Mesenteric fat pad (tissue), 1 donor: ENCODE results near the gene TBC1D23. TPM values are rescaled to one million over a fixed set of nuclear protein-coding genes. Genes with fewer than 3 reads are reported as not detected.
"Not testable (repeated sequence)": the region's sequence is repeated elsewhere in the genome, so short reads cannot be mapped to it uniquely, and the experiment has no call there.

Experiments used
- DNase-seq: peaks from one replicate; pipeline ENCODE4 v3.0.0-alpha.2; 2020; ENCODE audit warnings: low spot score
- total RNA-seq: library from RNA; stranded (reverse); fragmentation: NEBNext Ultra II Directional; extraction: Animal tissue kit (Norgen Biotek cat#: 25700); gene quantifications from one replicate; pipeline ENCODE4 v1.2.1, GENCODE V29; 2021
- donor health status: DM: yes; HTN: yes; CAD: no.

TBC1D23 gene
- total RNA-seq, 1 donor from 2014 or later = 42.0 TPM

- no peak for DNase-seq
Observed at GRCh38 chr3:100297784-100298183, 37.0 kb downstream of the TBC1D23 start.

- no peak for DNase-seq
Observed at GRCh38 chr3:100299016-100299415, 38.2 kb downstream of the TBC1D23 start.

GRCh38 chr3:100306695-100307094 is 45.9 kb downstream of the TBC1D23 start:
- no peak for DNase-seq

GRCh38 chr3:100310355-100310965 is 49.7 kb downstream of the TBC1D23 start:
- no peak for DNase-seq

GRCh38 chr3:100311011-100311410 is 50.2 kb downstream of the TBC1D23 start:
- no peak for DNase-seq

GRCh38 chr3:100316641-100317069 is 55.9 kb downstream of the TBC1D23 start:
- DNase-seq = no peak

GRCh38 chr3:100317912-100318311 is 57.1 kb downstream of the TBC1D23 start:
- no peak for DNase-seq

GRCh38 chr3:100319951-100320350 is 59.2 kb downstream of the TBC1D23 start:
- DNase-seq = no peak

GRCh38 chr3:100324044-100324443 is 63.3 kb downstream of the TBC1D23 start:
- DNase-seq = no peak

- no peak for DNase-seq
Observed at GRCh38 chr3:100325827-100326226, 65.0 kb downstream of the TBC1D23 start.

GRCh38 chr3:100327377-100327776 is 66.6 kb downstream of the TBC1D23 start:
- not testable (repeated sequence) for DNase-seq

GRCh38 chr3:100329800-100330489 is 69.2 kb downstream of the TBC1D23 start:
- DNase-seq = no peak

- no peak for DNase-seq
Observed at GRCh38 chr3:100330651-100331050, 69.9 kb downstream of the TBC1D23 start.

- no peak for DNase-seq
Observed at GRCh38 chr3:100331660-100332059, 70.9 kb downstream of the TBC1D23 start.

- no peak for DNase-seq
Observed at GRCh38 chr3:100333051-100333450, 72.3 kb downstream of the TBC1D23 start.

- DNase-seq = no peak
Observed at GRCh38 chr3:100333970-100334487, 73.2 kb downstream of the TBC1D23 start.

- peak; percentile 93 for DNase-seq
Observed at GRCh38 chr3:100334488-100335351, 73.9 kb downstream of the TBC1D23 start, which contains the start of gene NIT2. NIT2 (plus strand) TSS chr3:100334757; CDS start chr3:100334792, 35 bp downstream.

- no peak for DNase-seq
Observed at GRCh38 chr3:100335434-100335833, 74.6 kb downstream of the TBC1D23 start.

GRCh38 chr3:100336229-100336628 is 75.4 kb downstream of the TBC1D23 start:
- not testable (repeated sequence) for DNase-seq

GRCh38 chr3:100338911-100339310 is 78.1 kb downstream of the TBC1D23 start:
- DNase-seq = no peak

- no peak for DNase-seq
Observed at GRCh38 chr3:100339786-100340185, 79.0 kb downstream of the TBC1D23 start.

GRCh38 chr3:100340527-100340926 is 79.7 kb downstream of the TBC1D23 start:
- no peak for DNase-seq
